ENCODE measurements around the gene EVPL.
"Not testable (repeated sequence)": the region's sequence is repeated elsewhere in the genome, so short reads cannot be mapped to it uniquely, and the experiment has no call there.

- TF ChIP-seq EP300 (IDR thresholded peaks at IDR 0.05) = not testable (repeated sequence)
- TF ChIP-seq, protein P1, sequence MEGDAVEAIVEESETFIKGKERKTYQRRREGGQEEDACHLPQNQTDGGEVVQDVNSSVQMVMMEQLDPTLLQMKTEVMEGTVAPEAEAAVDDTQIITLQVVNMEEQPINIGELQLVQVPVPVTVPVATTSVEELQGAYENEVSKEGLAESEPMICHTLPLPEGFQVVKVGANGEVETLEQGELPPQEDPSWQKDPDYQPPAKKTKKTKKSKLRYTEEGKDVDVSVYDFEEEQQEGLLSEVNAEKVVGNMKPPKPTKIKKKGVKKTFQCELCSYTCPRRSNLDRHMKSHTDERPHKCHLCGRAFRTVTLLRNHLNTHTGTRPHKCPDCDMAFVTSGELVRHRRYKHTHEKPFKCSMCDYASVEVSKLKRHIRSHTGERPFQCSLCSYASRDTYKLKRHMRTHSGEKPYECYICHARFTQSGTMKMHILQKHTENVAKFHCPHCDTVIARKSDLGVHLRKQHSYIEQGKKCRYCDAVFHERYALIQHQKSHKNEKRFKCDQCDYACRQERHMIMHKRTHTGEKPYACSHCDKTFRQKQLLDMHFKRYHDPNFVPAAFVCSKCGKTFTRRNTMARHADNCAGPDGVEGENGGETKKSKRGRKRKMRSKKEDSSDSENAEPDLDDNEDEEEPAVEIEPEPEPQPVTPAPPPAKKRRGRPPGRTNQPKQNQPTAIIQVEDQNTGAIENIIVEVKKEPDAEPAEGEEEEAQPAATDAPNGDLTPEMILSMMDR (IDR thresholded peaks at IDR 0.05) = not testable (repeated sequence)
Measured at GRCh38 chr17:75969044-75969443, 58.1 kb downstream of the EVPL start.
